BJ (cell line): Measurements from ENCODE around the gene ABHD4. TPM values are rescaled to one million over a fixed set of nuclear protein-coding genes. Genes with fewer than 3 reads are reported as not detected.
"Not testable (repeated sequence)": the region's sequence is repeated elsewhere in the genome, so short reads cannot be mapped to it uniquely, and the experiment has no call there.

ENCODE experiments used
- CTCF ChIA-PET: fragments of 350-600 bp; formaldehyde crosslinking; extraction: SDS; loops from one replicate; lab custom pipeline; 2021; ENCODE audit warnings: antibody characterized with exemption, inconsistent platforms; lab: Yijun Ruan, JAX
- POLR2A ChIA-PET: fragments of 300-600 bp; sonication (Branson Sonifier 250); formaldehyde crosslinking; extraction: SDS; loops from one replicate; lab custom pipeline; 2021; ENCODE audit warnings: antibody characterized with exemption; lab: Charles Lee
- DNase-seq: peaks from one replicate; pipeline ENCODE4 v3.0.0-alpha.2; 2011; ENCODE audit warnings: low read depth
- H3K27me3 ChIP-seq: 2 replicates; pipeline ENCODE4 v1.6.0; 2011; ENCODE audit warnings: low read length; ENCODE audit not compliant: control insufficient read depth, insufficient read depth
- H3K36me3 ChIP-seq: 2 replicates; pipeline ENCODE4 v1.5.1; 2011; ENCODE audit warnings: low read length; ENCODE audit not compliant: control insufficient read depth, insufficient read depth
- H3K4me3 ChIP-seq: 2 replicates; pipeline ENCODE4 v1.5.1; 2011; ENCODE audit warnings: low read depth, mild to moderate bottlenecking, control low read depth, low read length
- polyA plus RNA-seq: library from polyadenylated mRNA; depleted of rRNA; stranded (reverse); fragments of >200 nt; gene quantifications from 2 replicates; pipeline ENCODE4 v1.2.3, GENCODE V29; 2011
- TF ChIP-seq, protein P1 (sequence below): IDR thresholded peaks from 2 replicates; pipeline ENCODE4 v1.5.1; 2011; ENCODE audit warnings: low read depth, mild to moderate bottlenecking, control low read depth, inconsistent platforms, low read length, moderate library complexity; ENCODE audit not compliant: insufficient read depth

Gene ABHD4
- polyA plus RNA-seq, 1 experiment = 115 TPM

DNA sequence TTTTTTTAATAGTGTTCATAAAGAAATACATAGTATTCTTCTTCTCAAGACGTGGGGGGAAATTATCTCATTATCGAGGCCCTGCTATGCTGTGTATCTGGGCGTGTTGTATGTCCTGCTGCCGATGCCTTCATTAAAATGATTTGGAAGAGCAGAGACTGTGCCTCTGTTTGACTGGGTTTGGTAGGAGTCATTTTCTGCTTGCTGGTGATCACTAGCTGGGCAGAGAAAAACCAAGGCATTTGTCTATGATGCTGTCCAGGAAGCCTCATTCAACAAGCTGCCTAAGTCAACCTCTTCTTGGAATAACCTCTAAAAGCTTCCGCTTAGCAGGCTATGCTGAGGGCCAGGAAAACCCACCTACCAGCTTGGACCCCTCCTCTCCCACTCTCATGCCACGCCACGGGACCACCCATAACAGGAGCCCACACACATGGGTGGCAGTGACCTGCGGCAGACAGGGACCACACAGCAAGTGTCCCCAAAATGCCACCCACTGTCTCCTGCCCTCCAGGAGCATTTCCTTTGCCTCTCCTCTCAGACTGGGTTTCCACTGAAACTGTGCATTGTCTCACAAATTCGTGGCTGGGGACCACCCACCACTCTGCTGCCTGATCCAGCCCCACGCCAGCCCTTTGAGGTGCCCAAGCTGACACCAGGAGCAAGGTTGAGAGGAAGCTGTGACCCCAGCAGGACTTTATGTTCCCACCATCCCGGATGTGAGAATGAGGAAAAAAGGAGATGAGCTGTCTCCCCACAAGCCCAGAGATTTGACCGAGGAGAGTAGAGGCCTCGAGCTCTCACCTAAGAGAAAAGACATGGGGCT, 45.9 kb upstream of the ABHD4 start:
- Histone ChIP-seq H3K36me3 (no peaks in the 10 kb centered on the region), H3K4me3 (no peak overlapping the region), H3K27me3 (no peaks in the 10 kb centered on the region)
- CTCF ChIA-PET = interaction anchor here (1.1 to 3.4 kb wide), 6 partner anchors 9 to 302 kb away, joined by 3 to 9 read pairs (median 4); no protein-coding TSS in a partner anchor
- POLR2A ChIA-PET = no interaction called here
- TF ChIP-seq, protein P1, sequence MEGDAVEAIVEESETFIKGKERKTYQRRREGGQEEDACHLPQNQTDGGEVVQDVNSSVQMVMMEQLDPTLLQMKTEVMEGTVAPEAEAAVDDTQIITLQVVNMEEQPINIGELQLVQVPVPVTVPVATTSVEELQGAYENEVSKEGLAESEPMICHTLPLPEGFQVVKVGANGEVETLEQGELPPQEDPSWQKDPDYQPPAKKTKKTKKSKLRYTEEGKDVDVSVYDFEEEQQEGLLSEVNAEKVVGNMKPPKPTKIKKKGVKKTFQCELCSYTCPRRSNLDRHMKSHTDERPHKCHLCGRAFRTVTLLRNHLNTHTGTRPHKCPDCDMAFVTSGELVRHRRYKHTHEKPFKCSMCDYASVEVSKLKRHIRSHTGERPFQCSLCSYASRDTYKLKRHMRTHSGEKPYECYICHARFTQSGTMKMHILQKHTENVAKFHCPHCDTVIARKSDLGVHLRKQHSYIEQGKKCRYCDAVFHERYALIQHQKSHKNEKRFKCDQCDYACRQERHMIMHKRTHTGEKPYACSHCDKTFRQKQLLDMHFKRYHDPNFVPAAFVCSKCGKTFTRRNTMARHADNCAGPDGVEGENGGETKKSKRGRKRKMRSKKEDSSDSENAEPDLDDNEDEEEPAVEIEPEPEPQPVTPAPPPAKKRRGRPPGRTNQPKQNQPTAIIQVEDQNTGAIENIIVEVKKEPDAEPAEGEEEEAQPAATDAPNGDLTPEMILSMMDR = no peak
- DNase-seq = no peak

DNA sequence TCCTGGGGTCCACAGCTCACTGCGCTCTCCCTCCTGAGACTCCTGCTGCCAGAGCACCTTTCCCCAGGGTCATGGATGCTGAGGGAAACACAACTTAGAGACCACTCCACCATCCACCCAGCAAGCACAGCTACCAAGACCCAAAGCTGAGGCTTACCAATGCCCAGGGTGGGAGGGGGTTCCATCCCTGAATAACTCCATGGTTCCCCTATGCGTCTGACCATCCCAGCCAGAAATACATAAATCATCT, 45.3 kb upstream of the ABHD4 start:
- Histone ChIP-seq H3K27me3 (no peaks in the 10 kb centered on the region), H3K36me3 (no peaks in the 10 kb centered on the region), H3K4me3 (no peak overlapping the region)
- TF ChIP-seq, protein P1 = no peak
- no peak for DNase-seq
- ChIA-PET CTCF (interaction anchor here (1.1 to 3.4 kb wide), 4 partner anchors 10 to 300 kb away, joined by 3 to 9 read pairs (median 4); no protein-coding TSS in a partner anchor), POLR2A (no interaction called here)

DNA sequence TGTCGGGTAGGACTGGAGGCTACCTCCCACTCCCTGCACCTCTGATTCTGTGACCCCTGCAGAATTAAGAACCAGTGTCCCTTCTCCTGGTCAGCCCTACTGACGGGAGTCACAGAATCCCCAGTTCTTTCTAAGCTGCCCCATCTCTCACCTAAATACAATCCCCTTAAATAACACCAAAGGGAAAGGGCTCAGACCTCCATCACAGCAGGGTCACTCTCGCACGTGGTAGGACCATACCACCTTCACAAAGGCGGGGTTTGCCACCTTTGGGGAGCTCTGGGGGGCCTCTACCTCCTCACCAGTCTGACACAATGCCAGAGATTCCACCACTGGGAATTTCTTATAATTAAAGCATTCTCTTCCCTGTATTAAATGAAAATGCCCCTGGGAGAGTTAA, 44.7 kb upstream of the ABHD4 start:
- CTCF ChIA-PET = interaction anchor here (0.7 to 3.4 kb wide), 4 partner anchors 39 to 304 kb away, joined by 3 to 9 read pairs (median 4); no protein-coding TSS in a partner anchor
- Histone ChIP-seq H3K36me3 (no peaks in the 10 kb centered on the region), H3K4me3 (no peak overlapping the region), H3K27me3 (no peaks in the 10 kb centered on the region)
- POLR2A ChIA-PET = interaction anchor here (0.5 kb wide), 1 partner anchor 43 kb away, joined by 16 read pairs; no protein-coding TSS in a partner anchor
- TF ChIP-seq, protein P1 = no peak
- no peak for DNase-seq

DNA sequence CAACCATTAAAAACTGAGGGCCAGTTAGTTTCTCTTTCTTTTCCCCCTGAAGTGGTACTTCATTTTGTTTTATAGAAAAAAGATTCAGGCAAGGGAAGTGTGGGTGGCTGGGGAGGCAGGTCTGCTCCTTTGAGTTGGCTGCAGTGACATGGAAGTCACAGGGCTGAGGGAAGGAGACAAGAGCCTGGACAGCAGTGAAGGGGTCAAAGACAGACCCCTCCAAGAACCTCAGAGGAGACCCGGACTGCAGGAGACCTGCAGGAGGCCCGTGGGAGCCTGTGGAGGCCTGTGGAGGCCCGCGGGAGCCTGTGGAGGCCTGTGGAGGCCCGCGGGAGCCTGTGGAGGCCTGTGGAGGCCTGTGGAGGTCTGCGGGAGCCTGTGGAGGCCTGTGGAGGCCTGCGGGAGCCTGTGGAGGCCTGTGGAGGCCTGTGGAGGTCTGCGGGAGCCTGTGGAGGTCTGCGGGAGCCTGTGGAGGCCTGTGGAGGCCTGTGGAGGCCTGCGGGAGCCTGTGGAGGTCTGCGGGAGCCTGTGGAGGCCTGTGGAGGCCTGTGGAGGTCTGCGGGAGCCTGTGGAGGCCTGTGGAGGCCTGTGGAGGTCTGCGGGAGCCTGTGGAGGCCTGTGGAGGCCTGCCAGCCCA, 44.1 kb upstream of the ABHD4 start:
- CTCF ChIA-PET, H3K36me3 ChIP-seq, DNase-seq, H3K27me3 ChIP-seq, POLR2A ChIA-PET, H3K4me3 ChIP-seq: not testable (repeated sequence)

DNA sequence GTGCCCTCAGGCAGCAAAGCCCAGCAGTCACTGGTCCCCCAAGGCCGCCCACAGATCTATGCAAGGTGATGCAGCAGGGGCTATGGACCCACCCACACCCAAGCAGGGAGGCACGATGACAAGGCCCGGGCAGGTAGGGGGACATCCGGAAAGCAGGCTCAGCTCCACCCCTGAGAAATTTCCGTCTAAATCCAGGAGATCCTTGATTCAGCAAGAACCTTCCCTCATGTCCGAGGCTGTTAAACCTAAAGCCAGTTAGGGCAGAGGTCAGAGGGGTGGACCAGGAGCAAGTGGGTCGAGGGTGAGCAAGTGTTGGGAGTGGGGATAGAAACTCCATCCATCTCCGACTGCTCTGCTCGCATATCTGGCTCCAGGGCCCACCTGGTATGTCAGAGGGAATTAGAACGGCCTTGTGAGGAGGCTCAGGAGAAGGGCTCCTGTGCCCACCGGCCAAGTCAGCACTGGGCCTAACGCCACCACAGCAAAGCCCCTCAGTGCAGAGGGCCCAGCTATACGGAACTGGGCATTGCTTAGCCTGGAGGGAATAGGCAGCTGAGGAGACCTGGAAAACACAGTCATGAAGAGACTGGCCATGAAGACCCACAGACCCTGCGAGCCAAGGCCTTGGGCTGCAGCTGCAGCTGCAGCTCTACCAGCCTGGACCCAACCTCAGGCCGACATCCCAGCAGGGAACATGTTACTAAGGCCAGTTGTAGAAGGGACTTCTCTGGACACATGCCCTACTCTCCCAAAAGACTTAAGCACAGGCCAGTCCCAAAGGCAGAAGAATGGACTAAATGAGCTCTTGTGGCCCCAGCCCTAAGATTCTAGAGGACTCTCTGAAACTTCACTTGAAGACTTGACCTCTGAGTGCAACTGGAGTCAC, 43.4 kb upstream of the ABHD4 start:
- ChIA-PET CTCF (interaction anchor here (0.7 to 3.1 kb wide), 9 partner anchors 8 to 522 kb away, joined by 3 to 36 read pairs (median 17); no protein-coding TSS in a partner anchor), POLR2A (interaction anchor here (0.6 kb wide), 1 partner anchor 52 kb away, joined by 3 read pairs; no protein-coding TSS in a partner anchor)
- H3K27me3 ChIP-seq = no peaks in the 10 kb centered on the region
- TF ChIP-seq, protein P1 = no peak
- no peak for DNase-seq
- H3K4me3 ChIP-seq = no peak overlapping the region
- no peaks in the 10 kb centered on the region for H3K36me3 ChIP-seq
